Measurements from ENCODE around the gene KIAA0513.

KIAA0513 gene

GRCh38 chr16:85089525-85089924, 61.9 kb downstream of the KIAA0513 start:
- H3K4me3 ChIP-seq (ENCODE audit: low read length, poor library complexity, severe bottlenecking), result no peak overlapping the region
- no peak overlapping the region for H3K9ac ChIP-seq (ENCODE audit: low read depth, low read length, poor library complexity, severe bottlenecking)
- no peaks in the 10 kb centered on the region for H3K27me3 ChIP-seq (ENCODE audit: insufficient read depth, low read length, poor library complexity, severe bottlenecking)
- H3K9me2 ChIP-seq (replicated peaks; ENCODE audit: low read depth, low read length), result no peaks in the 10 kb centered on the region
- no peak overlapping the region for H2AFZ ChIP-seq (ENCODE audit: low read length)
- no peaks in the 10 kb centered on the region for H3K9me3 ChIP-seq (ENCODE audit: insufficient read depth, low read depth, low read length)
- H3K4me2 ChIP-seq (ENCODE audit: low read depth, low read length, poor library complexity, severe bottlenecking), result no peak overlapping the region
- H3F3A ChIP-seq (ENCODE audit: low read depth), result no peaks in the 10 kb centered on the region
- H4K20me1 ChIP-seq (ENCODE audit: insufficient read depth, low read length, poor library complexity, severe bottlenecking), result no peaks in the 10 kb centered on the region
- H3K79me2 ChIP-seq (ENCODE audit: insufficient read depth, low read length), result no peaks in the 10 kb centered on the region
- no peaks in the 10 kb centered on the region for H3K36me3 ChIP-seq (ENCODE audit: insufficient read depth, low read length)
- H3K4me1 ChIP-seq (ENCODE audit: insufficient read depth, low read length, poor library complexity, severe bottlenecking), result no peaks in the 10 kb centered on the region
- TF ChIP-seq, protein P1, sequence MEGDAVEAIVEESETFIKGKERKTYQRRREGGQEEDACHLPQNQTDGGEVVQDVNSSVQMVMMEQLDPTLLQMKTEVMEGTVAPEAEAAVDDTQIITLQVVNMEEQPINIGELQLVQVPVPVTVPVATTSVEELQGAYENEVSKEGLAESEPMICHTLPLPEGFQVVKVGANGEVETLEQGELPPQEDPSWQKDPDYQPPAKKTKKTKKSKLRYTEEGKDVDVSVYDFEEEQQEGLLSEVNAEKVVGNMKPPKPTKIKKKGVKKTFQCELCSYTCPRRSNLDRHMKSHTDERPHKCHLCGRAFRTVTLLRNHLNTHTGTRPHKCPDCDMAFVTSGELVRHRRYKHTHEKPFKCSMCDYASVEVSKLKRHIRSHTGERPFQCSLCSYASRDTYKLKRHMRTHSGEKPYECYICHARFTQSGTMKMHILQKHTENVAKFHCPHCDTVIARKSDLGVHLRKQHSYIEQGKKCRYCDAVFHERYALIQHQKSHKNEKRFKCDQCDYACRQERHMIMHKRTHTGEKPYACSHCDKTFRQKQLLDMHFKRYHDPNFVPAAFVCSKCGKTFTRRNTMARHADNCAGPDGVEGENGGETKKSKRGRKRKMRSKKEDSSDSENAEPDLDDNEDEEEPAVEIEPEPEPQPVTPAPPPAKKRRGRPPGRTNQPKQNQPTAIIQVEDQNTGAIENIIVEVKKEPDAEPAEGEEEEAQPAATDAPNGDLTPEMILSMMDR (conservative IDR thresholded peaks at IDR 0.05; ENCODE audit: low read length), result no peak
- TF ChIP-seq EZH2phosphoT487 (IDR thresholded peaks at IDR 0.05; ENCODE audit: borderline replicate concordance), result no peak

GRCh38 chr16:85090181-85090580, 62.6 kb downstream of the KIAA0513 start:
- Histone ChIP-seq H3K4me3 (ENCODE audit: low read length, poor library complexity, severe bottlenecking) (no peak overlapping the region), H3K9me2 (replicated peaks; ENCODE audit: low read depth, low read length) (no peaks in the 10 kb centered on the region), H3K4me1 (ENCODE audit: insufficient read depth, low read length, poor library complexity, severe bottlenecking) (no peaks in the 10 kb centered on the region), H3K27me3 (ENCODE audit: insufficient read depth, low read length, poor library complexity, severe bottlenecking) (no peaks in the 10 kb centered on the region), H3K4me2 (ENCODE audit: low read depth, low read length, poor library complexity, severe bottlenecking) (no peak overlapping the region), H3K79me2 (ENCODE audit: insufficient read depth, low read length) (no peaks in the 10 kb centered on the region), H3K9me3 (ENCODE audit: insufficient read depth, low read depth, low read length) (no peaks in the 10 kb centered on the region), H3K36me3 (ENCODE audit: insufficient read depth, low read length) (no peaks in the 10 kb centered on the region), H3F3A (ENCODE audit: low read depth) (no peaks in the 10 kb centered on the region), H3K9ac (ENCODE audit: low read depth, low read length, poor library complexity, severe bottlenecking) (no peak overlapping the region), H4K20me1 (ENCODE audit: insufficient read depth, low read length, poor library complexity, severe bottlenecking) (no peaks in the 10 kb centered on the region), H2AFZ (ENCODE audit: low read length) (no peak overlapping the region)
- TF ChIP-seq EZH2phosphoT487 (IDR thresholded peaks at IDR 0.05; ENCODE audit: borderline replicate concordance), result no peak
- TF ChIP-seq, protein P1 (conservative IDR thresholded peaks at IDR 0.05; ENCODE audit: low read length), result no peak

DNA sequence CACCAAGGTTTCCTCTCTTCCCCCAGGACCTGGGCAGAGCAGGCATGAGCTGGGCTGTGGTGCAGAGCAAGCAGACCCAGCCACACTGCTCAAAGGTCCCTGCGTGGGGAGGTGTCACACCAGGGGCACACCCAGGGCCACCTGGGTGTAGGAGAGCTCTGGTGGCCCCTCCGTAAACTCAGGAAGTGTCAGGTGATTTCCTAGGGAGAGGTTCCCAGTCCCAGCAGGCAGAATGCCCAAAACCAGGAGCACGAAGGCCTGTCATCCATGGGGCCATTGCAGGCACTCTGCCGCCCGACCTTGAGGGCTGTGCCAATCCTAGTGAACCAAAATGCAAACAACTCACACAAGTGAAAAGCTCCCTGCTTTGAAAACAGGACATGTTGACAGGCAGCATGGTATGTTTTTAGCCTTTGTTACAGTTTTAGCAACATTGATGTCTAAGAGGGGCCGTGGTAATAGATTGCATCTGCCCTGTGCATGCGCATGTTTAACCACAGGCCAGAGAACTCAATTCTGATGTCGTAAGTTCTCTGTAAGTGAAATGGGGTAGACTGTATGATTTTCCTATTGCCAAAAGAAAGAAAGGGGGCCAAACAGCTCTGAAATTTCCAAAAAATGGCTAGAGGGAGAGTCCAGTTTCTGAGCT, 63.4 kb downstream of the KIAA0513 start:
- no peaks in the 10 kb centered on the region for H3K79me2 ChIP-seq (ENCODE audit: insufficient read depth, low read length)
- H3K4me2 ChIP-seq (ENCODE audit: low read depth, low read length, poor library complexity, severe bottlenecking), result no peak overlapping the region
- no peaks in the 10 kb centered on the region for H3K9me3 ChIP-seq (ENCODE audit: insufficient read depth, low read depth, low read length)
- TF ChIP-seq EZH2phosphoT487 (IDR thresholded peaks at IDR 0.05; ENCODE audit: borderline replicate concordance), result no peak
- TF ChIP-seq, protein P1 (conservative IDR thresholded peaks at IDR 0.05; ENCODE audit: low read length), result no peak
- H4K20me1 ChIP-seq (ENCODE audit: insufficient read depth, low read length, poor library complexity, severe bottlenecking), result no peaks in the 10 kb centered on the region
- no peaks in the 10 kb centered on the region for H3K36me3 ChIP-seq (ENCODE audit: insufficient read depth, low read length)
- H3F3A ChIP-seq (ENCODE audit: low read depth), result no peaks in the 10 kb centered on the region
- H3K9me2 ChIP-seq (replicated peaks; ENCODE audit: low read depth, low read length), result no peaks in the 10 kb centered on the region
- H3K27me3 ChIP-seq (ENCODE audit: insufficient read depth, low read length, poor library complexity, severe bottlenecking), result no peaks in the 10 kb centered on the region
- H2AFZ ChIP-seq (ENCODE audit: low read length), result no peak overlapping the region
- no peaks in the 10 kb centered on the region for H3K4me1 ChIP-seq (ENCODE audit: insufficient read depth, low read length, poor library complexity, severe bottlenecking)
- H3K4me3 ChIP-seq (ENCODE audit: low read length, poor library complexity, severe bottlenecking), result no peak overlapping the region
- H3K9ac ChIP-seq (ENCODE audit: low read depth, low read length, poor library complexity, severe bottlenecking), result no peak overlapping the region
